Adrenal gland (tissue), 5 donors: ENCODE measurements around the gene SLC25A24.

Source experiments
- CTCF ChIP-seq, 6 experiments: fragments of 450-650 bp in 4 of 6; fragments of 200-600 bp in 2 of 6; sonication (generic) in 1 of 6; IDR thresholded peaks; 1 replicate in 5 of 6; 2 replicates in 1 of 6; pipeline versions ENCODE4 v1.5.1 to v1.8.0; 2016 to 2021; ENCODE audit warnings: antibody characterized with exemption in 6 of 6, mild to moderate bottlenecking in 2 of 6, moderate library complexity in 1 of 6
- POLR2A ChIP-seq, 2 donors: fragments of 450-650 bp; IDR thresholded peaks; one replicate each; pipeline ENCODE4 v1.6.1; 2017; ENCODE audit warnings: antibody characterized with exemption in 2 of 2, mild to moderate bottlenecking in 2 of 2, moderate library complexity in 1 of 2
- donor health status: DM: no; HTN: no; CAD: no.

GRCh38 chr1:108084866-108085477, 115.2 kb downstream of the SLC25A24 start:
- TF ChIP-seq CTCF (IDR thresholded peaks at IDR 0.05) (no peak), POLR2A (IDR thresholded peaks at IDR 0.05) (no peak)
